HG02642 (cell line): ENCODE measurements around the gene SLC35D2.

Experiments
- ATAC-seq: cut with Tn5 transposase; IDR thresholded peaks from one replicate; pipeline ENCODE4 v1.9.1; 2021; ENCODE audit warnings: mild to moderate bottlenecking; ENCODE audit not compliant: unreplicated experiment, poor library complexity

The SLC35D2 gene

GRCh38 chr9:96383165-96383942, at the start of gene SLC35D2:
SLC35D2 (minus strand) TSS chr9:96383711; CDS start chr9:96383634, 77 bp downstream.
- peak; percentile 63 for ATAC-seq

- no peak for ATAC-seq
Measured at GRCh38 chr9:96430377-96430776, 46.9 kb upstream of the SLC35D2 start.

GRCh38 chr9:96429732-96430131, 46.2 kb upstream of the SLC35D2 start:
- no peak for ATAC-seq

- ATAC-seq = no peak
Measured at GRCh38 chr9:96425500-96426169, 42.1 kb upstream of the SLC35D2 start.

- ATAC-seq = no peak
Measured at GRCh38 chr9:96423985-96424336, 40.5 kb upstream of the SLC35D2 start.

GRCh38 chr9:96423322-96423984, 39.9 kb upstream of the SLC35D2 start:
- ATAC-seq = no peak

GRCh38 chr9:96420468-96421219, 37.1 kb upstream of the SLC35D2 start:
- no peak for ATAC-seq

GRCh38 chr9:96419691-96419969, 36.1 kb upstream of the SLC35D2 start:
- no peak for ATAC-seq

GRCh38 chr9:96418920-96419690, 35.6 kb upstream of the SLC35D2 start:
- ATAC-seq = peak; percentile 39

GRCh38 chr9:96418083-96418919, 34.8 kb upstream of the SLC35D2 start, which contains the start of gene ZNF367:
ZNF367 (minus strand) TSS chr9:96418370; CDS start chr9:96418032, 338 bp downstream.
- ATAC-seq = peak; percentile 72

GRCh38 chr9:96417661-96418082, 34.2 kb upstream of the SLC35D2 start:
- peak; percentile 1 for ATAC-seq

- peak; percentile 30 for ATAC-seq
Measured at GRCh38 chr9:96417051-96417586, 33.6 kb upstream of the SLC35D2 start.

- ATAC-seq = no peak
Measured at GRCh38 chr9:96413302-96414221, 30.1 kb upstream of the SLC35D2 start.

- ATAC-seq = no peak
Measured at GRCh38 chr9:96412174-96412913, 28.8 kb upstream of the SLC35D2 start.

- ATAC-seq = no peak
Measured at GRCh38 chr9:96411129-96411838, 27.8 kb upstream of the SLC35D2 start.
